OCI-LY3 (cell line): ENCODE results near the gene OR14I1.
"Not testable (repeated sequence)": the region's sequence is repeated elsewhere in the genome, so short reads cannot be mapped to it uniquely, and the experiment has no call there.

ENCODE experiments used
- H2AFZ ChIP-seq: fragments of 200-600, 300-600 bp; shearing (Covaris generic); 2 replicates; pipeline ENCODE4 v1.6.0; 2014; ENCODE audit warnings: antibody characterized with exemption, low read depth, low read length
- H3K27ac ChIP-seq: fragments of 200-600, 300-600 bp; sonication (generic); 2 replicates; pipeline ENCODE4 v1.5.1; 2014; ENCODE audit warnings: mild to moderate bottlenecking, low read length, moderate library complexity, mixed read lengths
- H3K27me3 ChIP-seq: fragments of 200-600, 300-600 bp; sonication (generic); 2 replicates; pipeline ENCODE4 v1.6.1; 2014; ENCODE audit warnings: low read depth, low read length, mixed read lengths
- H3K36me3 ChIP-seq: fragments of 200-600, 300-600 bp; sonication (generic); replicated peaks from 2 replicates; pipeline ENCODE3; 2014; ENCODE audit warnings: low read depth, low read length, mixed read lengths
- H3K4me1 ChIP-seq: fragments of 300-600, 200-600 bp; sonication (generic); 2 replicates; pipeline ENCODE4 v1.6.1; 2014; ENCODE audit warnings: low read length, mixed read lengths
- H3K4me2 ChIP-seq: fragments of 200-600, 300-600 bp; sonication (generic); 2 replicates; pipeline ENCODE4 v1.6.1; 2014; ENCODE audit warnings: low read length, mixed read lengths
- H3K4me3 ChIP-seq: fragments of 300-600, 200-600 bp; sonication (generic); 2 replicates; pipeline ENCODE4 v1.5.1; 2014; ENCODE audit warnings: antibody characterized with exemption, mild to moderate bottlenecking, low read length, moderate library complexity
- H3K79me2 ChIP-seq: fragments of 300-600, 200-600 bp; shearing (Covaris generic); 2 replicates; pipeline ENCODE4 v1.6.1; 2014; ENCODE audit warnings: mild to moderate bottlenecking, low read length, mixed read lengths
- H3K9ac ChIP-seq: fragments of 300-600, 200-600 bp; shearing (Covaris generic); 2 replicates; pipeline ENCODE4 v1.6.0; 2014; ENCODE audit warnings: mild to moderate bottlenecking, low read length, moderate library complexity
- H3K9me3 ChIP-seq: fragments of 200-600, 300-600 bp; shearing (Covaris generic); 2 replicates; pipeline ENCODE4 v1.6.1; 2014; ENCODE audit warnings: low read length, mixed read lengths; ENCODE audit not compliant: insufficient read depth
- H4K20me1 ChIP-seq: fragments of 200-600, 300-600 bp; sonication (generic); 2 replicates; pipeline ENCODE4 v1.6.1; 2016; ENCODE audit warnings: low read length, mixed read lengths; ENCODE audit not compliant: insufficient read depth
- CTCF ChIP-seq: fragments of 200-600, 300-600 bp; sonication (generic); IDR thresholded peaks from 2 replicates; pipeline ENCODE4 v1.5.1; 2014; ENCODE audit warnings: antibody characterized with exemption, low read length, low read depth
- EZH2phosphoT487 ChIP-seq: fragments of 200-600 bp; shearing (Covaris generic); IDR thresholded peaks from 2 replicates; pipeline ENCODE4 v1.6.1; 2018; ENCODE audit warnings: antibody characterized with exemption, mixed run types, low read depth

The OR14I1 gene

DNA sequence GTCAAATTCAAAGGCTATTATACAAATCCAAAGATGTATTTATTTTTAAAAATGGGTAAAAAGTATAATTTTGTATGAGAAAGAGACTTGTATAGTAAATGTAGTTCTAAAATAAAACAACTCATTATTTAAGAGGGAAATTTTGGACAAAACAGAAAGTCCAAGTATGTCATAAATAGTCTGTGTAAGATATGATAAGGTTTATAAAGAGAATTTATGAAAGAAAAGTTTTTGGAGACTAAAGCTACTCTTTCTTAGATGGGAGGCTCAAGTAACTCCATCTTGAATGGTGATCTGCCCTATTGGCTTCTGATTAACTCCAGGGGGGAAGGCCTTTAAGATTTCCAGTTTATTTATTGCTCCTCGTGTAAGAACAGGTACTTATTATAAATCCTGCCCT lies 32.6 kb downstream of the OR14I1 start:
- H3K4me3 ChIP-seq: no peak overlapping the region
- no peaks in the 10 kb centered on the region for H4K20me1 ChIP-seq
- no peak overlapping the region for H3K9ac ChIP-seq
- H3K79me2 ChIP-seq: no peaks in the 10 kb centered on the region
- H3K27me3 ChIP-seq: no peaks in the 10 kb centered on the region
- H2AFZ ChIP-seq: no peak overlapping the region
- no peaks in the 10 kb centered on the region for H3K36me3 ChIP-seq
- TF ChIP-seq CTCF (no peak), EZH2phosphoT487 (no peak)
- H3K27ac ChIP-seq: no peak overlapping the region
- H3K9me3 ChIP-seq: peaks cover 24% of the 10 kb centered on the region; the same call in 1 of the 2 replicates
- H3K4me1 ChIP-seq: no peaks in the 10 kb centered on the region
- H3K4me2 ChIP-seq: no peak overlapping the region

GRCh38 chr1:248663453-248664328 lies 38.9 kb downstream of the OR14I1 start:
- not testable (repeated sequence) for H3K9ac ChIP-seq, H3K4me3 ChIP-seq, H3K79me2 ChIP-seq, H2AFZ ChIP-seq, H3K27me3 ChIP-seq, H3K9me3 ChIP-seq, H3K36me3 ChIP-seq, H4K20me1 ChIP-seq
- H3K27ac ChIP-seq: peak overlapping the region; percentile 44; the same call in 1 of the 2 replicates
- H3K4me2 ChIP-seq: peak overlapping the region; percentile 10; the same call in 1 of the 2 replicates
- H3K4me1 ChIP-seq: peaks cover 13% of the 10 kb centered on the region

- H2AFZ ChIP-seq, H3K79me2 ChIP-seq, H3K27me3 ChIP-seq, H3K27ac ChIP-seq, H3K9ac ChIP-seq, H3K4me3 ChIP-seq, H3K4me1 ChIP-seq, H4K20me1 ChIP-seq, H3K9me3 ChIP-seq, H3K36me3 ChIP-seq, H3K4me2 ChIP-seq: not testable (repeated sequence)
These were observed 45.8 kb downstream of the OR14I1 start for GRCh38 chr1:248656797-248657196.

- not testable (repeated sequence) for H3K27ac ChIP-seq, H3K9ac ChIP-seq, H3K27me3 ChIP-seq, H4K20me1 ChIP-seq, H3K4me3 ChIP-seq, H3K9me3 ChIP-seq, H3K4me1 ChIP-seq, H3K4me2 ChIP-seq, H2AFZ ChIP-seq, H3K36me3 ChIP-seq, H3K79me2 ChIP-seq
These were observed 47.2 kb downstream of the OR14I1 start, which contains the start of gene OR2T27 for GRCh38 chr1:248655354-248655753. Gene OR2T27 (minus strand): TSS chr1:248655528. CDS start chr1:248650884, 4,644 bp downstream.
